H1 (cell line): Measurements from ENCODE around the gene SCN4A. TPM values are rescaled to one million over a fixed set of nuclear protein-coding genes. Genes with fewer than 3 reads are reported as not detected.
"Not testable (repeated sequence)": the region's sequence is repeated elsewhere in the genome, so short reads cannot be mapped to it uniquely, and the experiment has no call there.

ENCODE experiments used
- CTCF ChIA-PET: fragments of 300-600 bp; sonication (Branson Sonifier 250); formaldehyde crosslinking; loops from one replicate; lab custom pipeline; 2021; ENCODE audit not compliant: partially characterized antibody; lab: Charles Lee
- POLR2A ChIA-PET: fragments of 300-600 bp; sonication (Branson Sonifier 250); formaldehyde crosslinking; loops from one replicate; lab custom pipeline; 2021; ENCODE audit warnings: inconsistent platforms; ENCODE audit not compliant: partially characterized antibody; lab: Charles Lee
- DNase-seq, 2 experiments: peaks; one replicate each; pipeline versions ENCODE4 v3.0.0 to v3.0.0-alpha.2; 2010 to 2022; ENCODE audit warnings: low spot score in 2 of 2, low read depth in 1 of 2, mixed read lengths in 1 of 2
- FAIRE-seq: peaks from 2 replicates; lab custom pipeline; 2011; peaks lifted over from hg19 to GRCh38; lab: Jason Lieb, UNC
- H2AFZ ChIP-seq: 2 replicates; pipeline ENCODE4 v1.8.1; 2012; ENCODE audit warnings: low read length, inconsistent platforms
- H2AK5ac ChIP-seq: 2 replicates; pipeline ENCODE4 v1.6.1; 2013; ENCODE audit warnings: low read depth, low read length
- H2BK120ac ChIP-seq: replicated peaks from 2 replicates; pipeline ENCODE3; 2013; ENCODE audit warnings: low read depth, low read length, inconsistent platforms
- H2BK12ac ChIP-seq: 2 replicates; pipeline ENCODE4 v1.6.1; 2013; ENCODE audit warnings: low read depth, low read length
- H2BK15ac ChIP-seq: 2 replicates; pipeline ENCODE4 v1.6.1; 2013; ENCODE audit warnings: low read length
- H2BK20ac ChIP-seq: 2 replicates; pipeline ENCODE4 v1.6.1; 2013; ENCODE audit warnings: low read length
- H2BK5ac ChIP-seq: 2 replicates; pipeline ENCODE4 v1.6.1; 2013; ENCODE audit warnings: low read depth, low read length
- H3K14ac ChIP-seq: 2 replicates; pipeline ENCODE4 v1.6.1; 2013; ENCODE audit warnings: inconsistent platforms; ENCODE audit not compliant: insufficient read length
- H3K18ac ChIP-seq: 2 replicates; pipeline ENCODE4 v1.6.1; 2013; ENCODE audit warnings: low read length; ENCODE audit errors: extremely low read depth
- H3K23ac ChIP-seq: 2 replicates; pipeline ENCODE4 v1.6.1; 2013; ENCODE audit warnings: inconsistent platforms; ENCODE audit not compliant: insufficient read length
- H3K23me2 ChIP-seq: 2 replicates; pipeline ENCODE4 v1.6.1; 2013; ENCODE audit warnings: low read depth, low read length
- H3K27ac ChIP-seq: 2 replicates; pipeline ENCODE4 v1.6.1; 2011; ENCODE audit warnings: low read depth, low read length, inconsistent platforms
- H3K27me3 ChIP-seq, 4 experiments: replicated peaks in 1 of 4; 1 replicate in 1 of 4; 2 replicates in 3 of 4; pipeline versions ENCODE4 v1.6.1 to v1.8.1; 2011 to 2013; ENCODE audit warnings: low read length in 3 of 4, mild to moderate bottlenecking in 3 of 4, inconsistent platforms in 2 of 4, mixed read lengths in 2 of 4, moderate library complexity in 1 of 4; ENCODE audit not compliant: control insufficient read depth in 3 of 4, insufficient read depth in 3 of 4; ENCODE audit errors: extremely low read depth in 1 of 4
- H3K36me3 ChIP-seq, 4 experiments: 2 replicates each; pipeline versions ENCODE4 v1.6.1 to v1.8.1; 2011 to 2013; ENCODE audit warnings: mild to moderate bottlenecking in 4 of 4, low read length in 3 of 4, moderate library complexity in 2 of 4, control low read depth in 1 of 4, inconsistent platforms in 1 of 4; ENCODE audit not compliant: insufficient read depth in 4 of 4, control insufficient read depth in 2 of 4
- H3K4ac ChIP-seq: replicated peaks from 2 replicates; pipeline ENCODE3; 2013; ENCODE audit warnings: low read length, low read depth, mixed read lengths, inconsistent platforms; ENCODE audit not compliant: insufficient read length
- H3K4me1 ChIP-seq, 4 experiments: replicated peaks in 1 of 4; 1 replicate in 1 of 4; 2 replicates in 3 of 4; pipeline versions ENCODE4 v1.6.1 to v1.8.1; 2011 to 2013; ENCODE audit warnings: low read length in 3 of 4, inconsistent platforms in 2 of 4, mixed read lengths in 1 of 4; ENCODE audit not compliant: insufficient read depth in 4 of 4, control insufficient read depth in 3 of 4
- H3K4me2 ChIP-seq, 2 experiments: 2 replicates each; pipeline versions ENCODE4 v1.6.1 to v1.8.1; 2011 to 2013; ENCODE audit warnings: low read depth in 2 of 2, low read length in 2 of 2, control low read depth in 1 of 2, inconsistent platforms in 1 of 2, mild to moderate bottlenecking in 1 of 2; ENCODE audit not compliant: insufficient read depth in 1 of 2
- H3K4me3 ChIP-seq, 4 experiments: fragments of 200-600, 300-600 bp in 1 of 4; sonication (generic), shearing (Covaris generic), sonication (Bioruptor Twin) in 1 of 4; 2 replicates each; pipeline versions ENCODE4 v1.5.1 to v1.8.1; 2011 to 2016; ENCODE audit warnings: low read length in 4 of 4, low read depth in 3 of 4, control low read depth in 2 of 4, inconsistent platforms in 2 of 4, mild to moderate bottlenecking in 2 of 4, mixed read lengths in 1 of 4, moderate library complexity in 1 of 4; ENCODE audit not compliant: insufficient read depth in 2 of 4; ENCODE audit errors: extremely low read depth in 1 of 4
- H3K56ac ChIP-seq: replicated peaks from 2 replicates; pipeline ENCODE3; 2013; ENCODE audit warnings: low read depth, mild to moderate bottlenecking, mixed read lengths, low read length, inconsistent platforms; ENCODE audit not compliant: insufficient read length
- H3K79me1 ChIP-seq: 2 replicates; pipeline ENCODE4 v1.6.1; 2013; ENCODE audit warnings: low read depth, low read length, control low read depth
- H3K79me2 ChIP-seq, 2 experiments: 2 replicates each; pipeline versions ENCODE4 v1.6.1 to v1.8.1; 2012 to 2013; ENCODE audit warnings: low read length in 2 of 2, mild to moderate bottlenecking in 2 of 2, inconsistent platforms in 1 of 2; ENCODE audit not compliant: insufficient read depth in 2 of 2, control insufficient read depth in 1 of 2
- H3K9ac ChIP-seq, 4 experiments: replicated peaks in 1 of 4; 1 replicate in 1 of 4; 2 replicates in 3 of 4; pipeline versions ENCODE4 v1.6.1 to v1.8.1; 2011 to 2013; ENCODE audit warnings: low read depth in 3 of 4, low read length in 3 of 4, control low read depth in 2 of 4, mild to moderate bottlenecking in 2 of 4, moderate library complexity in 2 of 4, inconsistent platforms in 1 of 4; ENCODE audit errors: extremely low read depth in 1 of 4
- H3K9me3 ChIP-seq, 2 experiments: 2 replicates each; pipeline versions ENCODE4 v1.6.1 to v1.8.1; 2012 to 2013; ENCODE audit warnings: mild to moderate bottlenecking in 2 of 2, moderate library complexity in 2 of 2, control low read depth in 1 of 2, inconsistent platforms in 1 of 2, low read depth in 1 of 2, low read length in 1 of 2, mixed read lengths in 1 of 2; ENCODE audit not compliant: insufficient read depth in 2 of 2
- H4K20me1 ChIP-seq, 2 experiments: replicated peaks in 1 of 2; 2 replicates each; pipeline versions ENCODE3 to v1.8.1; 2011 to 2013; ENCODE audit warnings: inconsistent platforms in 2 of 2, low read length in 2 of 2, mild to moderate bottlenecking in 1 of 2; ENCODE audit not compliant: insufficient read depth in 2 of 2, control insufficient read depth in 1 of 2
- H4K5ac ChIP-seq: 2 replicates; pipeline ENCODE4 v1.6.1; 2013; ENCODE audit warnings: low read length, low read depth, mixed read lengths, inconsistent platforms; ENCODE audit not compliant: insufficient read length
- H4K8ac ChIP-seq: 2 replicates; pipeline ENCODE4 v1.8.0; 2013; ENCODE audit warnings: mild to moderate bottlenecking, moderate library complexity, low read length, inconsistent platforms; ENCODE audit not compliant: insufficient read depth; ENCODE audit errors: extremely low read depth
- H4K91ac ChIP-seq: replicated peaks from 2 replicates; pipeline ENCODE3; 2013; ENCODE audit warnings: low read length, mixed read lengths, inconsistent platforms; ENCODE audit not compliant: insufficient read length
- BCL11A ChIP-seq, 2 experiments: IDR thresholded peaks; one replicate each; pipeline ENCODE4 v1.6.1; 2011; ENCODE audit warnings: low read depth in 2 of 2, low read length in 2 of 2, mild to moderate bottlenecking in 2 of 2
- WGBS, 2 experiments: shearing (Covaris generic) in 1 of 2; methylation state at CpG; one replicate each; pipeline versions ENCODE4 v1.1.6 to v1.1.7; 2013 to 2015; ENCODE audit warnings: low lambda C conversion rate in 2 of 2, mixed read lengths in 2 of 2, inconsistent platforms in 1 of 2, low coverage in 1 of 2, missing lambda C conversion rate in 1 of 2; ENCODE audit not compliant: insufficient replicate concordance in 2 of 2, insufficient coverage in 1 of 2, insufficient read length in 1 of 2; ENCODE audit errors: extremely low coverage in 1 of 2, missing lambda C conversion rate in 1 of 2; 5-methylcytosine and 5-hydroxymethylcytosine counted together
- polyA plus RNA-seq, 7 experiments: library from polyadenylated mRNA; depleted of rRNA in 3 of 7; stranded (reverse) in 5 of 7; unstranded in 2 of 7; fragments of >200 nt in 5 of 7; fragments of 200-250 nt in 2 of 7; gene quantifications; 1 replicate in 5 of 7; 2 replicates in 1 of 7; 4 replicates in 1 of 7; pipeline versions ENCODE4 v1.2.1 to v1.2.3, GENCODE V29; 2011 to 2013; ENCODE audit warnings: missing spikeins in 2 of 7, mixed read lengths in 2 of 7
- total RNA-seq: library from RNA; stranded (reverse); fragmentation: NEBNext Ultra II Directional; extraction: Animal tissue kit (Norgen Biotek cat#: 25700); gene quantifications from 2 replicates; pipeline ENCODE4 v1.2.1, GENCODE V29; 2021

Gene SCN4A
- total and polyA plus RNA-seq, 2 of the 8 experiments (the other 6 are each of a cell fraction or from before 2014, with no cell fraction given) = 5.0 to 8.5 TPM

DNA sequence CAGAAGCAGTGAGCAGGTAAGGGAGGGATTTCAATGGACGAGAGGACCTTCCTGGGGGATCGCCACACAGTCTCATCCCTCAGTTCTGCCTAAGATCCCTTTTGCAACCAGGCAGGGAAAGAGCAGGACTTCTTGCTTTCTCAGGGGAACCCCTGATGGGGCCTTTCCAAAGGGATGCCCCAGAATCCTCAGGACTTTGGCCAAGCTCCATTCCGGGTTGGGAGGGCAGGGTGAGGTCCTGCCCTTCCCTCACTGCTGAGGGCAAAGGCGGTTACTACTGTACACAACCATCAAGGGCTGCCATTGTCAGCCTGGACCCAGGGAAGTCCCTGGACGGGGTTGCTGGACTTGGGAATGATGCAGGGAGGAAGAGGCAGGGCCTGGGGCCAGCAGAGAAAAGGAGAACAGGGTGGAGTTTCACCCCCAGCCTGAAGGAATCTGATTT, 35.1 kb upstream of the SCN4A start (continued):
- TF ChIP-seq BCL11A (IDR thresholded peaks at IDR 0.05; ENCODE audit: low read depth in 2 of 2, low read length in 2 of 2) = no peak

DNA sequence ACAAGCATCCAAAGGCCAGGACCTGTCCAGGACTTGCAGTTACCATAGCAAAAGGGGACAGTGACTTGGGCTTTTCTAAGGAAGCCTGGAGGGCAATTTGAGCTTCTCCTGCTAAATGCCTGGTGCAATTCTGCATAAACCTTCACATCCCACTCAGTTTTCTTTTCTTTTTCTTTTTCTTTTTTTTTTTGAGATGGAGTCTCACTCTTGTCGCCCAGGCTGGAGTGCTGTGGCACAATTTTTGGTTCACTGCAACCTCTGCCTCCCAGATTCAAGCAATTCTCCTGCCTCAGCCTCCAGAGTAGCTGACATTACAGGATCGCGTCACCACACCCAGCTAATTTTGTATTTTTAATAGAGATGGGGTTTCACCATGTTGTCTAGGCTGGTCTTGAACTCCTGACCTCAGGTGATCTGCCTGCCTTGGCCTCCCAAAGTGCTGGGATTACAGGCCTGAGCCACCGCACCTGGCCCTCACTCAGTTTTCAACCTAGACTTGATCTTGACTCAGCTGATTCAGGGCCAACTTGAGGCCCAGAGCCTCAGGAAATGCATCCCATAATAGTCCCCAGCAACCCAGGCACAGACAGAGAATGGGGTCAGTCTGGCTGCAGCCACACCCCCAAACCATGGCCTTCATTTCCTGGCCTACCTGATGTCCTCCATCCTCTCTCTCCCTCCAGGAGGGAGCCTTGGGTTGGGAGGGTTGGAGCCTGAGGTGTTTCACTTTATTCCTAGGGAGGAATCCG, 34.5 kb upstream of the SCN4A start:
- not testable (repeated sequence) for H4K20me1 ChIP-seq, H2BK5ac ChIP-seq, DNase-seq, H2BK15ac ChIP-seq, H3K36me3 ChIP-seq, H3K27me3 ChIP-seq, H3K14ac ChIP-seq, H3K18ac ChIP-seq, H4K91ac ChIP-seq, H3K23ac ChIP-seq, H3K56ac ChIP-seq, H2AK5ac ChIP-seq, H3K23me2 ChIP-seq, H3K79me2 ChIP-seq, H3K9me3 ChIP-seq, FAIRE-seq, H3K9ac ChIP-seq, H2BK20ac ChIP-seq, H3K79me1 ChIP-seq, H3K27ac ChIP-seq, H2AFZ ChIP-seq, H3K4me2 ChIP-seq, H3K4me3 ChIP-seq, H4K5ac ChIP-seq, H2BK120ac ChIP-seq
- 97% methylated on average over 4 of the region's 5 CpGs; no CpG with 5 or more reads in 1 of the 2 experiments for WGBS, 2 experiments
- peak overlapping the region; percentile 13 for H3K4ac ChIP-seq
- peaks cover 0 to 10% (median 5%) of the 10 kb centered on the region in 4 experiments; a peak in 4 of 7 replicates for H3K4me1 ChIP-seq
- H2BK12ac ChIP-seq = 0 out of 2 replicates have a peak overlapping the region, but pooled peaks have one; percentile 3
- ChIA-PET POLR2A (interaction anchor here (1.0 to 1.4 kb wide), 2 partner anchors 9 to 61 kb away, joined by 3 read pairs; partner anchors contain the start of gene PRR29), CTCF (interaction anchor here (0.5 to 4.0 kb wide), 12 partner anchors 9 to 123 kb away, joined by 3 to 26 read pairs (median 4); partner anchors contain the start of genes CSHL1, GH1 and PRR29)
- peak overlapping the region; percentile 14; the same call in 1 of the 2 replicates for H4K8ac ChIP-seq
